Measurements from ENCODE around the gene ZBTB20.

GRCh38 chr3:114718071-114718897 is 428.8 kb downstream of the ZBTB20 start:
- no peak for TF ChIP-seq EZH2 (IDR thresholded peaks at IDR 0.05; ENCODE audit: borderline replicate concordance, low read depth, low read length, severe bottlenecking)
- no peak for TF ChIP-seq CTCF (IDR thresholded peaks at IDR 0.05; ENCODE audit: borderline replicate concordance, extremely low read depth, low read length, poor library complexity, severe bottlenecking)

Measured in DND-41 (cell line).